ENCODE results near the gene CFAP73. TPM values are rescaled to one million over a fixed set of nuclear protein-coding genes. Genes with fewer than 3 reads are reported as not detected.

Gene CFAP73
- total RNA-seq (2014; rRNA removed; shearing (Covaris generic)), result 0.33 TPM in 1 of 2 replicates, not detected in the other

GRCh38 chr12:113149361-113150150 is at the start of gene CFAP73:
Gene CFAP73 (plus strand): TSS chr12:113149724. CDS start chr12:113149858, 134 bp downstream.
- Histone ChIP-seq H3K4me3 (ENCODE audit: insufficient read depth, low read depth, low read length) (no peak within 1 kb of the TSS; the same call in 1 of the 2 replicates), H3K36me3 (replicated peaks; ENCODE audit: control insufficient read depth, insufficient read depth, low read length) (no peaks in the 10 kb centered on the region), H3K27me3 (ENCODE audit: control insufficient read depth, insufficient read depth, low read length) (peaks cover 30% of the 10 kb centered on the region)
- peak; percentile 95 for DNase-seq

DNA sequence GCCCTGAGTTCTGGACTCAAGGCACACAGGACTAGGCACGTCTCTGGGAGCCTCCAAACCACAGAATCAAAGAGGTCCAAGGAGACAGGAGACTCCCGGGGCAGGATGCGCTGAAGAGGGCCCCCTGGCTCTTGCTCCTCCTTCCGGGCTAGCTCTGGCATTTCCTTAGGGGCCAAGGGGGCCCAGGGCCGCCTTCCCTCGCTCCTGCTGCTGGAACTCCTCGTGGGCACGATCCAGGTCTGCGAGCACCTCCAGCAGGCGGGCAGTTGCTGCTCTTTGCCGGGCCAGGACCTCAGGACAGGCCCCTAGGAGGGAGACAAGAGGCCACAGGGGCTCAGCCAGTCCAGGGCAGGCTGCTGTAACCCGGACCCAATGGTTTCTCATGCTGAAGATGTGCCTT is 49.8 kb upstream of the CFAP73 start:
- DNase-seq, result no peak
- H3K27me3 ChIP-seq (ENCODE audit: control insufficient read depth, insufficient read depth, low read length), result peaks cover 1% of the 10 kb centered on the region; the same call in 1 of the 2 replicates
- no peak overlapping the region for H3K4me3 ChIP-seq (ENCODE audit: insufficient read depth, low read depth, low read length)
- H3K36me3 ChIP-seq (replicated peaks; ENCODE audit: control insufficient read depth, insufficient read depth, low read length), result no peaks in the 10 kb centered on the region

GRCh38 chr12:113101751-113102150 is 47.8 kb upstream of the CFAP73 start:
- Histone ChIP-seq H3K4me3 (ENCODE audit: insufficient read depth, low read depth, low read length) (no peak overlapping the region), H3K27me3 (ENCODE audit: control insufficient read depth, insufficient read depth, low read length) (peaks cover 1% of the 10 kb centered on the region; the same call in 1 of the 2 replicates), H3K36me3 (replicated peaks; ENCODE audit: control insufficient read depth, insufficient read depth, low read length) (no peaks in the 10 kb centered on the region; the same call in 1 of the 2 replicates)
- no peak for DNase-seq

DNA sequence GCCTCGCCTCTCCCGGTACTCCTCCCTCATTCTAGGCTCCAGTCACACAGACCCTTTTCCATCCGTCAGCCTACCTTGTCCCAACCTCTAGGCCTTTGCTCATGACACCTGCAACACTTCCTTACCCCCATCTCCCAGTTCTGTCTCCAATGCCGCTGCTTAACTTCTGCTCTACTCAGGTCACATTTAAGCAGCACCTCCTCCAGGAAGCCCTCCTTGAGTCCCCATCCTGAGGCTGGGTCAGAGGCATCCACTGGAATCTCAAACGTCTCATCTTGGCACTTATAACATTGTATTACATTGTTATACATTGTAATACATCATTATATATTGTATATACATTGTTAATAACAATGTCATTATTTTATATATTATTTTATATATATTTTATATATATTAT is 46.7 kb upstream of the CFAP73 start:
- DNase-seq, result no peak
- Histone ChIP-seq H3K4me3 (ENCODE audit: insufficient read depth, low read depth, low read length) (no peak overlapping the region), H3K36me3 (replicated peaks; ENCODE audit: control insufficient read depth, insufficient read depth, low read length) (no peaks in the 10 kb centered on the region; the same call in none of the 2 replicates), H3K27me3 (ENCODE audit: control insufficient read depth, insufficient read depth, low read length) (peaks cover 1% of the 10 kb centered on the region; the same call in 1 of the 2 replicates)

DNA sequence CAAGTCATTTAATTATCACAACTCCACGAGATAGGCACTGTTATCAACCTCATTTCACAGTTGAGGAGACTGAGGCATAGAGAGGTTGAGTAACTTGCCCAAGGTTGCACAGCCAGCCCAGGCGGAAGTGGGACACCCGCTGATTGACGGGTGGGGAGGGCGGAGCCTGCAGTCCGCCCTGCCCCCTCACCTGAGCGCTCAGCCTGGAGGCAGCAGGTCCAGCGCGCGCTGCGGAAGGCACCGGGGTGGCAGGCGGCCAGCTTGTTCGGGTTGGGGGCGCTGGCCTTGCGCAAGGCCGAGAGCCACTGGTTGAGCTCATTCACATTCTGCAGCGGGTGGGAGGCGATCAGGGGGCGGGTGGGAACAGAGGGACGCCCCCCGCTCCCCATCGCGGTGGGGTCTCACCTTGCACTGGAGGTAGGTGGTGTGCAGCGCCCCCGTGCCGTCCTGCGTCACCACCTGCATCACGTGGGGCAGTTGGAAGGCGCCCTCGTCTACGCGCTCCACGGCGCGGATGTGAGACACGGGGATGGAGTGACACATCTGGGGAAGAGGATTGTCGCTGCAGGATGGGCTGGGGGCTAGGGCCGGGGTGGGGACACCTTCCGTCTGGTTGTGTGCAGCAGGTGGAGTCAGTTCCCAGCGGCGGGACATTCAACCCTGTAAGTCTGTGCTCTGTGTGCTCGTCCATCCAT is 45.6 kb upstream of the CFAP73 start:
- H3K36me3 ChIP-seq (replicated peaks; ENCODE audit: control insufficient read depth, insufficient read depth, low read length), result no peaks in the 10 kb centered on the region; the same call in none of the 2 replicates
- peak overlapping the region; percentile 50 for H3K4me3 ChIP-seq (ENCODE audit: insufficient read depth, low read depth, low read length)
- DNase-seq, result peak; percentile 97
- H3K27me3 ChIP-seq (ENCODE audit: control insufficient read depth, insufficient read depth, low read length), result peaks cover 1% of the 10 kb centered on the region; the same call in 1 of the 2 replicates

DNA sequence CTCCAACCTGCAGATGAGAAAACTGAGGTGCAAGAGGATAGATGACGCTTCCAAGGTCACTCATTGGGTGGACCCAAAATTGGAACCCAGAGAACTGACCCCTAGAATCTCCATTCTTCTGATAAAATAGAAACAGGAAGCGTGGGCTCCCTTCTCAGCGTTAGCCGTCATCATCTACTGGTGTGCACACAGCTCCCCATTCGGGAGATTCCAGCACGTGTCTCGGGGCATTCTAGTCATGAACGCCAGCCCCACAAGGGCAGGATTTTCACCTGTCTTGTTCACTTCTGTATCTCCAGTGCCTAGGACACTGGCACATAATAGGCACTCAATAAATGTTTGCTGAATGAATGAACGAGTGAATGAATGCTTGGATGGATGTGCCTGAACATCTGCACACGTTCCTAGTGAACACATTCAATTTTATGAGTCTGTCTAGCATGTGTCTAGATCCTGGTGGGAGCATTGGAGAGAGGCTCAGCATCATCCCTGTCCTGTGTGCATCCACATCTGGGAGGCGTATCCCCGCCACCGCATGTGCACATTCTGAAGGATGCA is 44.5 kb upstream of the CFAP73 start:
- DNase-seq, result no peak
- Histone ChIP-seq H3K4me3 (ENCODE audit: insufficient read depth, low read depth, low read length) (no peak overlapping the region), H3K36me3 (replicated peaks; ENCODE audit: control insufficient read depth, insufficient read depth, low read length) (no peaks in the 10 kb centered on the region; the same call in none of the 2 replicates), H3K27me3 (ENCODE audit: control insufficient read depth, insufficient read depth, low read length) (peaks cover 1% of the 10 kb centered on the region; the same call in 1 of the 2 replicates)

GRCh38 chr12:113105606-113106271 is 43.8 kb upstream of the CFAP73 start:
- Histone ChIP-seq H3K4me3 (ENCODE audit: insufficient read depth, low read depth, low read length) (no peak overlapping the region), H3K36me3 (replicated peaks; ENCODE audit: control insufficient read depth, insufficient read depth, low read length) (no peaks in the 10 kb centered on the region; the same call in none of the 2 replicates), H3K27me3 (ENCODE audit: control insufficient read depth, insufficient read depth, low read length) (peaks cover 1% of the 10 kb centered on the region; the same call in 1 of the 2 replicates)
- peak; percentile 63 for DNase-seq

GRCh38 chr12:113106361-113106760 is 43.2 kb upstream of the CFAP73 start:
- Histone ChIP-seq H3K36me3 (replicated peaks; ENCODE audit: control insufficient read depth, insufficient read depth, low read length) (no peaks in the 10 kb centered on the region; the same call in none of the 2 replicates), H3K27me3 (ENCODE audit: control insufficient read depth, insufficient read depth, low read length) (peaks cover 1% of the 10 kb centered on the region; the same call in 1 of the 2 replicates)

GRCh38 chr12:113108308-113108707 is 41.2 kb upstream of the CFAP73 start:
- Histone ChIP-seq H3K4me3 (ENCODE audit: insufficient read depth, low read depth, low read length) (no peak overlapping the region), H3K36me3 (replicated peaks; ENCODE audit: control insufficient read depth, insufficient read depth, low read length) (no peaks in the 10 kb centered on the region; the same call in none of the 2 replicates), H3K27me3 (ENCODE audit: control insufficient read depth, insufficient read depth, low read length) (peaks cover 1% of the 10 kb centered on the region; the same call in 1 of the 2 replicates)
- DNase-seq, result no peak

More at GRCh38 chr12:113106361-113106760, 43.2 kb upstream of the CFAP73 start:
- DNase-seq, result no peak
- no peak overlapping the region for H3K4me3 ChIP-seq (ENCODE audit: insufficient read depth, low read depth, low read length)

DNA sequence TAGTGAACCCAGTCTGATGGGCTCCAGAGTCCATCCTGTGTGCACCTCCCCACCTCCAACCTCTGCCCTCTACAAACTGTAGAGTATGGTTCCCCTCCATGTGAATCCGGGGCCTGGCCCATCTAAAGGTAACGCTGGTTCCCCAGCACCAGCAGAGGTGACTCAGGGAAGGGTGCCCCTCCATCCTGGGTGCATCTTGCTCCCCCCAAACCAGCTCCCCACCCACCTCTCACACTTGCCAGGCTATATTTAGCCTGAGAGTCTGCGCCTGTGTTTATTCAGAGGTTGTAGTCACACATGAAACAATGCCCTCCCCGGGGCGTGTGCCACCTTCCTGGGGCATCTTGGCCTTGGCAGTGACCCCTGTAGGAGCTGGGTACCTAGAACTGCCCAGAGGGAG is 40.2 kb upstream of the CFAP73 start:
- H3K36me3 ChIP-seq (replicated peaks; ENCODE audit: control insufficient read depth, insufficient read depth, low read length), result no peaks in the 10 kb centered on the region; the same call in none of the 2 replicates
- no peak for DNase-seq
- no peaks in the 10 kb centered on the region; the same call in 1 of the 2 replicates for H3K27me3 ChIP-seq (ENCODE audit: control insufficient read depth, insufficient read depth, low read length)
- H3K4me3 ChIP-seq (ENCODE audit: insufficient read depth, low read depth, low read length), result no peak overlapping the region

GRCh38 chr12:113109872-113110599 is 39.5 kb upstream of the CFAP73 start:
- H3K4me3 ChIP-seq (ENCODE audit: insufficient read depth, low read depth, low read length), result no peak overlapping the region

DNA sequence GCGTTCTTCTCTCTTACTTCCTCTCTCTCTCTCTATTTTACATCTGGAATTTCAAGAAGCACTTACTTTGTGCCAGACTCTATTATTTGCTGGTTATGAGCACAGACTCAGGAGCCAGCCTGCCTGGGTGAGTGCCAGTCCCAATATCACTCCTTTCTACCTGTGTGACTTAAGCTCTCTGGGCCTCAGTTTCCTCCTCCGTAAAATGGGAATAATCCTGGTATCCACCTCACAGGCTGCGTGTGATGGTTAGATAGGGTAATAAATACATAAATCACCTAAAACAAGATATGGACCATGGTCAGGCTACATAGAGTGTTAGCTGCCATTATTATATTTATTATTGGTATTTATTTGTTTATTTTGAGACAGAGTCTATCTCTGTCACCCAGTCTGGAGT is 38.3 kb upstream of the CFAP73 start:
- DNase-seq, result no peak
- no peaks in the 10 kb centered on the region; the same call in 1 of the 2 replicates for H3K27me3 ChIP-seq (ENCODE audit: control insufficient read depth, insufficient read depth, low read length)

More at GRCh38 chr12:113109872-113110599, 39.5 kb upstream of the CFAP73 start:
- Histone ChIP-seq H3K27me3 (ENCODE audit: control insufficient read depth, insufficient read depth, low read length) (no peaks in the 10 kb centered on the region; the same call in 1 of the 2 replicates), H3K36me3 (replicated peaks; ENCODE audit: control insufficient read depth, insufficient read depth, low read length) (no peaks in the 10 kb centered on the region; the same call in none of the 2 replicates)
- DNase-seq, result peak; percentile 35

More for the DNA sequence above, 38.3 kb upstream of the CFAP73 start:
- Histone ChIP-seq H3K36me3 (replicated peaks; ENCODE audit: control insufficient read depth, insufficient read depth, low read length) (no peaks in the 10 kb centered on the region; the same call in 1 of the 2 replicates), H3K4me3 (ENCODE audit: insufficient read depth, low read depth, low read length) (no peak overlapping the region)

Data from H7 (cell line).